Testis (tissue), 2 donors: ENCODE data around the gene SAMD3.

Source experiments
- POLR2A ChIP-seq: fragments of 450-650 bp; IDR thresholded peaks from one replicate; pipeline ENCODE4 v1.6.1; 2017; ENCODE audit warnings: antibody characterized with exemption, mild to moderate bottlenecking, moderate library complexity
- TF ChIP-seq, protein P1 (sequence below), 3 experiments: fragments of 450-650 bp in 2 of 3; fragments of 200-600 bp in 1 of 3; sonication (generic) in 1 of 3; IDR thresholded peaks; one replicate each; pipeline ENCODE4 v1.5.1; 2016 to 2019; ENCODE audit warnings: antibody characterized with exemption in 3 of 3, mild to moderate bottlenecking in 2 of 3, moderate library complexity in 1 of 3

DNA sequence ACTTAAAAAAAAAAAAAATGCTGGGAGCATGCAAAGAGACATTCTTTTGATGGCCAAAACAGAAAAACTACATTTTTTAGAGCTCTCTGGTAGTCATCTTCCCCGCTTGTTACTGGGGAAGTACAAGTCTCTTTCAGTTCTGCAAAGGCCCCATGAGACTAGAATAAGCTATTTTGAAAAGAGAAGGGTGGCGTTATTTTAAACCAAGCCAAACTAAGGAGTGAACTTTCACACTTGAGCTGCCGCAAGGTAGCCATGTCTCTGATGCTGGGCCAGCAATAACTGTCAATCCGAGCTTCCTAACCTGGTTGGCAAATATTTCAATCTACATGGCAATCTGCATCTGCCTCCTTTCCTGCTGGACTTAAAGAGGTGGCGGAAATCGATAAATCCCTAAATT, 107.7 kb downstream of the SAMD3 start:
- TF ChIP-seq, protein P1, sequence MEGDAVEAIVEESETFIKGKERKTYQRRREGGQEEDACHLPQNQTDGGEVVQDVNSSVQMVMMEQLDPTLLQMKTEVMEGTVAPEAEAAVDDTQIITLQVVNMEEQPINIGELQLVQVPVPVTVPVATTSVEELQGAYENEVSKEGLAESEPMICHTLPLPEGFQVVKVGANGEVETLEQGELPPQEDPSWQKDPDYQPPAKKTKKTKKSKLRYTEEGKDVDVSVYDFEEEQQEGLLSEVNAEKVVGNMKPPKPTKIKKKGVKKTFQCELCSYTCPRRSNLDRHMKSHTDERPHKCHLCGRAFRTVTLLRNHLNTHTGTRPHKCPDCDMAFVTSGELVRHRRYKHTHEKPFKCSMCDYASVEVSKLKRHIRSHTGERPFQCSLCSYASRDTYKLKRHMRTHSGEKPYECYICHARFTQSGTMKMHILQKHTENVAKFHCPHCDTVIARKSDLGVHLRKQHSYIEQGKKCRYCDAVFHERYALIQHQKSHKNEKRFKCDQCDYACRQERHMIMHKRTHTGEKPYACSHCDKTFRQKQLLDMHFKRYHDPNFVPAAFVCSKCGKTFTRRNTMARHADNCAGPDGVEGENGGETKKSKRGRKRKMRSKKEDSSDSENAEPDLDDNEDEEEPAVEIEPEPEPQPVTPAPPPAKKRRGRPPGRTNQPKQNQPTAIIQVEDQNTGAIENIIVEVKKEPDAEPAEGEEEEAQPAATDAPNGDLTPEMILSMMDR (IDR thresholded peaks at IDR 0.05): no peak
- no peak for TF ChIP-seq POLR2A
